ENCODE results near the gene COX6A2. TPM values are rescaled to one million over a fixed set of nuclear protein-coding genes. Genes with fewer than 3 reads are reported as not detected.

The COX6A2 gene
- polyA plus RNA-seq, 2 of the 4 experiments (the other 2 are of a cell fraction), result not detected

DNA sequence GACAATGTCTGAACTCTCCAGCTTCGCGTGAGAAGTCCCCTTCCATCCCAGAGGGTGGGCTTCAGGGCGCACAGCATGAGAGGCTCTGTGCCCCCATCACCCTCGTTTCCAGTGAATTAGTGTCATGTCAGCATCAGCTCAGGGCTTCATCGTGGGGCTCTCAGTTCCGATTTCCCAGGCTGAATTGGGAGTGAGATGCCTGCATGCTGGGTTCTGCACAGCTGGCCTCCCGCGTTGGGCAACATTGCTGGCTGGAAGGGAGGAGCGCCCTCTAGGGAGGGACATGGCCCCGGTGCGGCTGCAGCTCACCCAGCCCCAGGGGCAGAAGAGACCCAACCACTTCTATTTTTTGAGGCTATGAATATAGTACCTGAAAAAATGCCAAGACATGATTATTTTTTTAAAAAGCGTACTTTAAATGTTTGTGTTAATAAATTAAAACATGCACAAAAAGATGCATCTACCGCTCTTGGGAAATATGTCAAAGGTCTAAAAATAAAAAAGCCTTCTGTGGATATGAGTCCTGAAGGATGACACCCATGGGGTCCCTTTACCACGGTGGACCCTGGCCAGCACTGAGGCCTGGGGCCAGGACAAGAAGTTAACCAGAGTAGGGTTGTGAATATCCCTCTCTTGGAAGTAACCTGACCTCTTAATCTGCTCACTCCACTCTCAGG lies 45.5 kb downstream of the COX6A2 start:
- H3K4me2 ChIP-seq, result no peak overlapping the region
- peaks cover 14% of the 10 kb centered on the region; the same call in 2 of the 3 replicates for H3K4me1 ChIP-seq
- no peaks in the 10 kb centered on the region for H3K9me3 ChIP-seq
- ChIA-PET POLR2A (interaction anchor here (1.2 kb wide), 1 partner anchor 202 kb away, joined by 12 read pairs; the partner anchor contains the start of gene FUS), CTCF (interaction anchor here (0.6 to 3.2 kb wide), 21 partner anchors 10 to 521 kb away, joined by 3 to 20 read pairs (median 4); partner anchors contain the start of genes ITGAD, PRSS8, PYCARD and VKORC1)
- WGBS (ENCODE audit: missing lambda C conversion rate), result 23% methylated on average over 14 of the region's 14 CpGs
- no peak overlapping the region for H3K4me3 ChIP-seq
- peak; percentile 68 to 90; a peak in 5 of 6 replicates for ATAC-seq
- no peak for FAIRE-seq
- peak; percentile 60 to 76 for DNase-seq (ENCODE audit: low read depth in 1 of 2, low spot score in 1 of 2)
- H3K27ac ChIP-seq, result no peak overlapping the region
- TF ChIP-seq, protein P1, sequence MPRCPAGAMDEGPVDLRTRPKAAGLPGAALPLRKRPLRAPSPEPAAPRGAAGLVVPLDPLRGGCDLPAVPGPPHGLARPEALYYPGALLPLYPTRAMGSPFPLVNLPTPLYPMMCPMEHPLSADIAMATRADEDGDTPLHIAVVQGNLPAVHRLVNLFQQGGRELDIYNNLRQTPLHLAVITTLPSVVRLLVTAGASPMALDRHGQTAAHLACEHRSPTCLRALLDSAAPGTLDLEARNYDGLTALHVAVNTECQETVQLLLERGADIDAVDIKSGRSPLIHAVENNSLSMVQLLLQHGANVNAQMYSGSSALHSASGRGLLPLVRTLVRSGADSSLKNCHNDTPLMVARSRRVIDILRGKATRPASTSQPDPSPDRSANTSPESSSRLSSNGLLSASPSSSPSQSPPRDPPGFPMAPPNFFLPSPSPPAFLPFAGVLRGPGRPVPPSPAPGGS (IDR thresholded peaks at IDR 0.05), result no peak
- TF ChIP-seq ESRRA (IDR thresholded peaks at IDR 0.05; ENCODE audit: borderline replicate concordance, low read length) (no peak), REST (IDR thresholded peaks at IDR 0.05) (no peak), JUNB (IDR thresholded peaks at IDR 0.05) (no peak), MAFK (IDR thresholded peaks at IDR 0.05; ENCODE audit: partially characterized antibody) (peak; percentile 72), CBX2 (IDR thresholded peaks at IDR 0.05; ENCODE audit: borderline replicate concordance, low read depth) (no peak), SREBF2 (IDR thresholded peaks at IDR 0.05) (no peak), HOXA7 (CRISPR knock-in tag; IDR thresholded peaks at IDR 0.05) (no peak), CEBPB (IDR thresholded peaks at IDR 0.05) (peak in 1 of 2 experiments; percentile 80; a peak in 2 of 4 replicates), SMC3 (IDR thresholded peaks at IDR 0.05) (peak; percentile 48; the same call in 2 of the 3 replicates), BHLHE40 (IDR thresholded peaks at IDR 0.05; ENCODE audit: low read depth, low read length) (no peak), HEYL (CRISPR knock-in tag; IDR thresholded peaks at IDR 0.05) (no peak), MAX (IDR thresholded peaks at IDR 0.05) (no peak), ZC3H11A (IDR thresholded peaks at IDR 0.05) (no peak), FOSL2 (IDR thresholded peaks at IDR 0.05) (no peak), FOSL2 (CRISPR knock-in tag; IDR thresholded peaks at IDR 0.05) (no peak), PBX3 (IDR thresholded peaks at IDR 0.05) (no peak), RNF2 (IDR thresholded peaks at IDR 0.05; ENCODE audit: borderline replicate concordance, low read depth) (no peak), RARB (CRISPR knock-in tag; IDR thresholded peaks at IDR 0.05) (no peak), CHD2 (IDR thresholded peaks at IDR 0.05; ENCODE audit: low read length, partially characterized antibody) (no peak), FOXS1 (CRISPR knock-in tag; IDR thresholded peaks at IDR 0.05) (no peak), CHD4 (IDR thresholded peaks at IDR 0.05; ENCODE audit: borderline replicate concordance) (no peak), EHMT2 (IDR thresholded peaks at IDR 0.05; ENCODE audit: low read depth) (no peak), RAD21 (conservative IDR thresholded peaks at IDR 0.05 in 1 of 2, IDR thresholded peaks at IDR 0.05 in 1 of 2) (peak; percentile 61 to 68), JUN (IDR thresholded peaks at IDR 0.05) (no peak), POLR2AphosphoS2 (conservative IDR thresholded peaks at IDR 0.05; ENCODE audit: low read length) (no peak)
- TF ChIP-seq, protein P2, sequence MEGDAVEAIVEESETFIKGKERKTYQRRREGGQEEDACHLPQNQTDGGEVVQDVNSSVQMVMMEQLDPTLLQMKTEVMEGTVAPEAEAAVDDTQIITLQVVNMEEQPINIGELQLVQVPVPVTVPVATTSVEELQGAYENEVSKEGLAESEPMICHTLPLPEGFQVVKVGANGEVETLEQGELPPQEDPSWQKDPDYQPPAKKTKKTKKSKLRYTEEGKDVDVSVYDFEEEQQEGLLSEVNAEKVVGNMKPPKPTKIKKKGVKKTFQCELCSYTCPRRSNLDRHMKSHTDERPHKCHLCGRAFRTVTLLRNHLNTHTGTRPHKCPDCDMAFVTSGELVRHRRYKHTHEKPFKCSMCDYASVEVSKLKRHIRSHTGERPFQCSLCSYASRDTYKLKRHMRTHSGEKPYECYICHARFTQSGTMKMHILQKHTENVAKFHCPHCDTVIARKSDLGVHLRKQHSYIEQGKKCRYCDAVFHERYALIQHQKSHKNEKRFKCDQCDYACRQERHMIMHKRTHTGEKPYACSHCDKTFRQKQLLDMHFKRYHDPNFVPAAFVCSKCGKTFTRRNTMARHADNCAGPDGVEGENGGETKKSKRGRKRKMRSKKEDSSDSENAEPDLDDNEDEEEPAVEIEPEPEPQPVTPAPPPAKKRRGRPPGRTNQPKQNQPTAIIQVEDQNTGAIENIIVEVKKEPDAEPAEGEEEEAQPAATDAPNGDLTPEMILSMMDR (IDR thresholded peaks at IDR 0.05), result peak; percentile 70
- TF ChIP-seq, protein P3, sequence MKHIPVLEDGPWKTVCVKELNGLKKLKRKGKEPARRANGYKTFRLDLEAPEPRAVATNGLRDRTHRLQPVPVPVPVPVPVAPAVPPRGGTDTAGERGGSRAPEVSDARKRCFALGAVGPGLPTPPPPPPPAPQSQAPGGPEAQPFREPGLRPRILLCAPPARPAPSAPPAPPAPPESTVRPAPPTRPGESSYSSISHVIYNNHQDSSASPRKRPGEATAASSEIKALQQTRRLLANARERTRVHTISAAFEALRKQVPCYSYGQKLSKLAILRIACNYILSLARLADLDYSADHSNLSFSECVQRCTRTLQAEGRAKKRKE (CRISPR knock-in tag; IDR thresholded peaks at IDR 0.05; ENCODE audit: low read depth), result no peak
- TF ChIP-seq, protein P4, sequence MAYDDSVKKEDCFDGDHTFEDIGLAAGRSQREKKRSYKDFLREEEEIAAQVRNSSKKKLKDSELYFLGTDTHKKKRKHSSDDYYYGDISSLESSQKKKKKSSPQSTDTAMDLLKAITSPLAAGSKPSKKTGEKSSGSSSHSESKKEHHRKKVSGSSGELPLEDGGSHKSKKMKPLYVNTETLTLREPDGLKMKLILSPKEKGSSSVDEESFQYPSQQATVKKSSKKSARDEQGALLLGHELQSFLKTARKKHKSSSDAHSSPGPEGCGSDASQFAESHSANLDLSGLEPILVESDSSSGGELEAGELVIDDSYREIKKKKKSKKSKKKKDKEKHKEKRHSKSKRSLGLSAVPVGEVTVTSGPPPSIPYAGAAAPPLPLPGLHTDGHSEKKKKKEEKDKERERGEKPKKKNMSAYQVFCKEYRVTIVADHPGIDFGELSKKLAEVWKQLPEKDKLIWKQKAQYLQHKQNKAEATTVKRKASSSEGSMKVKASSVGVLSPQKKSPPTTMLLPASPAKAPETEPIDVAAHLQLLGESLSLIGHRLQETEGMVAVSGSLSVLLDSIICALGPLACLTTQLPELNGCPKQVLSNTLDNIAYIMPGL (CRISPR knock-in tag; IDR thresholded peaks at IDR 0.05; ENCODE audit: borderline replicate concordance), result no peak
